ENCODE data around the gene TKFC. TPM values are rescaled to one million over a fixed set of nuclear protein-coding genes. Genes with fewer than 3 reads are reported as not detected.
A peak's percentile ranks its signal among the peaks of the same experiment; 100 is the strongest.

Gene TKFC
- total RNA-seq, 1 donor, result 59.8 TPM

- DNase-seq (ENCODE audit: low read depth in 2 of 3, low spot score in 2 of 3), result no peak
Observed at GRCh38 chr11:61310749-61311148, 22.3 kb upstream of the TKFC start.

GRCh38 chr11:61315260-61315659 is 17.8 kb upstream of the TKFC start:
- DNase-seq (ENCODE audit: low read depth in 2 of 3, low spot score in 2 of 3), result no peak

- no peak for DNase-seq (ENCODE audit: low read depth in 2 of 3, low spot score in 2 of 3)
Observed at GRCh38 chr11:61325649-61326414, 7.2 kb upstream of the TKFC start.

- DNase-seq (ENCODE audit: low read depth in 2 of 3, low spot score in 2 of 3), result no peak
Observed at GRCh38 chr11:61327669-61328071, 5.4 kb upstream of the TKFC start.

GRCh38 chr11:61328351-61328750 is 4.7 kb upstream of the TKFC start:
- no peak for DNase-seq (ENCODE audit: low read depth in 2 of 3, low spot score in 2 of 3)

GRCh38 chr11:61329871-61330270 is 3.2 kb upstream of the TKFC start:
- no peak for DNase-seq (ENCODE audit: low read depth in 2 of 3, low spot score in 2 of 3)

- DNase-seq (ENCODE audit: low read depth in 2 of 3, low spot score in 2 of 3), result peak in 1 of 3 donors; percentile 16
Observed at GRCh38 chr11:61331651-61332050, 1.4 kb upstream of the TKFC start.

- DNase-seq (ENCODE audit: low read depth in 2 of 3, low spot score in 2 of 3), result peak in 1 of 3 donors; percentile 14
Observed at GRCh38 chr11:61332281-61332796, 689 bp upstream of the TKFC start.

GRCh38 chr11:61333550-61334433 is 764 bp downstream of the TKFC start:
- DNase-seq (ENCODE audit: low read depth in 2 of 3, low spot score in 2 of 3), result peak in 1 of 3 donors; percentile 31

- DNase-seq (ENCODE audit: low read depth in 2 of 3, low spot score in 2 of 3), result no peak
Observed at GRCh38 chr11:61334434-61335354, 1.7 kb downstream of the TKFC start.

- DNase-seq (ENCODE audit: low read depth in 2 of 3, low spot score in 2 of 3), result no peak
Observed at GRCh38 chr11:61335355-61335710, 2.3 kb downstream of the TKFC start.

GRCh38 chr11:61336171-61336935 is 3.3 kb downstream of the TKFC start:
- DNase-seq (ENCODE audit: low read depth in 2 of 3, low spot score in 2 of 3), result peak; percentile 76 to 87 (median 79)

- DNase-seq (ENCODE audit: low read depth in 2 of 3, low spot score in 2 of 3), result no peak
Observed at GRCh38 chr11:61337706-61338470, 4.9 kb downstream of the TKFC start.

GRCh38 chr11:61338783-61339489 is 5.9 kb downstream of the TKFC start:
- DNase-seq (ENCODE audit: low read depth in 2 of 3, low spot score in 2 of 3), result no peak

GRCh38 chr11:61339490-61339878 is 6.5 kb downstream of the TKFC start:
- DNase-seq (ENCODE audit: low read depth in 2 of 3, low spot score in 2 of 3), result no peak

- no peak for DNase-seq (ENCODE audit: low read depth in 2 of 3, low spot score in 2 of 3)
Observed at GRCh38 chr11:61340979-61341378, 8.0 kb downstream of the TKFC start.

GRCh38 chr11:61341706-61342105 is 8.7 kb downstream of the TKFC start:
- DNase-seq (ENCODE audit: low read depth in 2 of 3, low spot score in 2 of 3), result no peak

GRCh38 chr11:61342207-61342803 is 9.3 kb downstream of the TKFC start:
- DNase-seq (ENCODE audit: low read depth in 2 of 3, low spot score in 2 of 3), result no peak

All from hematopoietic multipotent progenitor cell (in vitro differentiated cells).